K562 (cell line): Measurements from ENCODE around the gene KCP. TPM values are rescaled to one million over a fixed set of nuclear protein-coding genes. Genes with fewer than 3 reads are reported as not detected.

Experiments used
- CAMTA2 ChIP-seq: fragments of 250-450 bp; sonication (Bioruptor Pico); conservative IDR thresholded peaks from 2 replicates; pipeline ENCODE4 v1.5.1; 2022
- CREB3 ChIP-seq: fragments of 450-650 bp; conservative IDR thresholded peaks from 2 replicates; pipeline ENCODE4 v1.6.1; 2016; ENCODE audit warnings: missing genetic modification characterization, low read depth, mild to moderate bottlenecking, missing compliant biosample characterization, moderate library complexity
- FOS ChIP-seq: IDR thresholded peaks from 3 replicates; pipeline ENCODE4 v1.6.1; 2011; ENCODE audit not compliant: insufficient read length; ENCODE audit errors: extremely low read depth
- FOXA3 ChIP-seq, 2 experiments: fragments of 450-650 bp in 1 of 2; sonication (generic) in 1 of 2; formaldehyde crosslinking; IDR thresholded peaks in 1 of 2; conservative IDR thresholded peaks in 1 of 2; 2 replicates each; pipeline versions ENCODE4 v1.4.0 to v1.8.0; 2020 to 2022; ENCODE audit warnings: mild to moderate bottlenecking in 2 of 2, missing genetic modification reagents in 1 of 2
- LCOR ChIP-seq: sonication (generic); formaldehyde crosslinking; IDR thresholded peaks from 2 replicates; pipeline ENCODE4 v1.8.0; 2022; ENCODE audit warnings: mild to moderate bottlenecking, missing genetic modification reagents
- NR2C1 ChIP-seq, 2 experiments: fragments of 450-650 bp; IDR thresholded peaks; 2 replicates each; pipeline ENCODE4 v1.6.1; 2017; ENCODE audit warnings: mild to moderate bottlenecking in 2 of 2, antibody characterized with exemption in 1 of 2, inconsistent platforms in 1 of 2, missing compliant biosample characterization in 1 of 2, missing genetic modification characterization in 1 of 2
- SAFB2 ChIP-seq: fragments of 200-400 bp; formaldehyde crosslinking; IDR thresholded peaks from 2 replicates; pipeline ENCODE4 v1.6.1; 2018; ENCODE audit warnings: borderline replicate concordance, low read length, low read depth, moderate library complexity; ENCODE audit not compliant: severe bottlenecking
- SRSF3 ChIP-seq: fragments of 200-400 bp; formaldehyde crosslinking; IDR thresholded peaks from 2 replicates; pipeline ENCODE4 v1.6.1; 2016; ENCODE audit warnings: mild to moderate bottlenecking, low read length, moderate library complexity; ENCODE audit not compliant: insufficient read depth
- XRCC3 ChIP-seq: fragments of 450-650 bp; IDR thresholded peaks from 2 replicates; pipeline ENCODE4 v1.6.1; 2017; ENCODE audit warnings: mild to moderate bottlenecking, moderate library complexity
- ZNF224 ChIP-seq: sonication (generic); formaldehyde crosslinking; IDR thresholded peaks from 2 replicates; pipeline ENCODE4 v1.8.0; 2022; ENCODE audit warnings: mild to moderate bottlenecking, missing genetic modification reagents
- ZNF24 ChIP-seq: fragments of 450-650 bp; IDR thresholded peaks from 2 replicates; pipeline ENCODE4 v1.6.1; 2016
- ZNF696 ChIP-seq: fragments of 250-450 bp; sonication (Bioruptor Pico); conservative IDR thresholded peaks from 2 replicates; pipeline ENCODE4 v1.4.0; 2020; ENCODE audit warnings: mild to moderate bottlenecking, moderate library complexity
- polyA plus RNA-seq, 8 experiments: library from polyadenylated mRNA; depleted of rRNA in 4 of 8; stranded (reverse) in 5 of 8; unstranded in 3 of 8; fragments of >200 nt; fragmentation: Nextera tagmentation in 2 of 8; fragmentation: Illumina TruSeq in 1 of 8; extraction: Ambion mirVana in 2 of 8; extraction: Trizol in 1 of 8; gene quantifications; 2 replicates each; pipeline versions ENCODE4 v1.2.1 to v1.2.3, GENCODE V29; 2011 to 2014; ENCODE audit warnings: inconsistent platforms in 1 of 8, missing spikeins in 1 of 8
- total RNA-seq, 7 experiments: library from RNA; depleted of rRNA in 6 of 7; stranded (reverse); fragments of >200 nt in 6 of 7; fragmentation: Illumina TruSeq in 2 of 7; extraction: Trizol in 2 of 7; gene quantifications; 2 replicates each; pipeline versions ENCODE4 v1.2.1 to v1.2.3, GENCODE V29; 2011 to 2021; ENCODE audit warnings: low replicate concordance in 1 of 7
- TF ChIP-seq, protein P1 (sequence below): fragments of 250-450 bp; sonication (Bioruptor Pico); IDR thresholded peaks from 2 replicates; pipeline ENCODE4 v1.5.0; 2021; ENCODE audit warnings: mild to moderate bottlenecking, moderate library complexity
- TF ChIP-seq, protein P2 (sequence below): fragments of 200-800 bp; sonication (Bioruptor generic); IDR thresholded peaks from 2 replicates; pipeline ENCODE4 v1.6.1; 2016; ENCODE audit warnings: missing genetic modification characterization, missing compliant biosample characterization

KCP gene
- total and polyA plus RNA-seq, 9 of the 15 experiments (the other 6 are each of a cell fraction or from before 2014, with no cell fraction given) = 0.06 to 0.17 (median 0.12) TPM; not detected in 3

GRCh38 chr7:128830231-128831177, 80.0 kb downstream of the KCP start, which contains the start of gene FLNC (continued):
- TF ChIP-seq, protein P1, sequence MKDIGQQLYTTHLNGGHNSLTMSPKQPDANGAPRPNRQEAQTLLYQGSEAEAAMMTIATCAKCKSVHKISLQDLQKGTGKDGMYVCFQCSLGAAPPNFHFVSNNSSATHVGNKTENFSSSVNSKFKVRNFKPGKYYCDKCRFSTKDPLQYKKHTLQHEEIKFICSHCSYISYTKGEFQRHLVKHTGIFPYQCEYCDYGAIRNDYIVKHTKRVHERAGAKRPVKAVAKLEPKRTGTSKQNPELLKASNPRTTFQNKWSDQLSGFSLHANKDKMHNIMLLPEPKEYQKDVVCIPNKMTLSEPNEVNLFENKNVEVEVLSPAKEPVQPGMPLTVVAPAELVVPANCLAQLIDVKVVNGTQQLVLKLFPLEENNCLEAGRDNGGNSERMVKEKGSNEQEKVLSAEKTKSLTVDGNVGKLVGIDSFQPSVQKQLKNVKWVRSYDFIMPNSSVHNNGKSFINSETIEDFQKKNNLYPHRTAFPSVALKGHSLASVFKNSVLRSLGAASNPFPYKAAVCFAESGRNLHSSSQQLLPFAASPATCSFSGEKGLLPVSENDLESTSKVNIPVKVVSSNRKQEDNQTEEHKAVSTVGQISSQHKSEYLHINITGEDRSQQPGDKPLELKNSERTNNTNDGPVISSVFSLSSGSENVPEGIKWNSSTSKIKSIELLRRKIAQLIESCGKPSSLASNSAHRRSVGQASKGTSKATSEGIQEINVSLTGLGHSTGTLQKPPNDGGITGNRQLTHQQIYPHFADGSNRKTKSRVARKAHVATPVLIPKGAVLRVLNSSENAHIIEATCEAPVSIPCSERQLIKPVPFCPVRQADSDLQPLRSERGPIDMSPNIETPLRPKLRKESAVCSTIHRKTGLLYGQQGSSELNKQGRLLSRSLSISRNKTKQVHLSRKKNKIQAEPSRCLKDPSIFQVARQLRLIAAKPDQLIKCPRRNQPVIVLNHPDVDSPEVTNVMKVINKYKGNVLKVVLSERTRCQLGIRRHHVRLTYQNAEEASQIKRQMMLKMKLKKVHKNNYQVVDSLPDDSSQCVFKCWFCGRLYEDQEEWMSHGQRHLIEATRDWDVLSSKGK (CRISPR knock-in tag) = no peak
- 0 out of 2 replicates have a peak, but pooled peaks have one; percentile 33 for TF ChIP-seq CREB3 (tag)
- no peak for TF ChIP-seq SAFB2
- TF ChIP-seq FOS = no peak
- no peak for TF ChIP-seq NR2C1 (IDR thresholded peaks at IDR 0.05)
- TF ChIP-seq NR2C1 (tag; IDR thresholded peaks at IDR 0.05) = 0 out of 2 replicates have a peak, but pooled peaks have one; percentile 12
- TF ChIP-seq CAMTA2 (CRISPR knock-in tag) = no peak
- no peak; a peak in 1 of 4 replicates for TF ChIP-seq FOXA3 (CRISPR knock-in tag; conservative IDR thresholded peaks at IDR 0.05 in 1 of 2, IDR thresholded peaks at IDR 0.05 in 1 of 2)
- TF ChIP-seq LCOR = peak; percentile 87; the same call in 1 of the 2 replicates
- no peak for TF ChIP-seq ZNF224 (CRISPR knock-in tag)
- TF ChIP-seq SRSF3 = no peak
- TF ChIP-seq XRCC3 = no peak
- peak; percentile 7; the same call in 1 of the 2 replicates for TF ChIP-seq ZNF24
- TF ChIP-seq, protein P2, sequence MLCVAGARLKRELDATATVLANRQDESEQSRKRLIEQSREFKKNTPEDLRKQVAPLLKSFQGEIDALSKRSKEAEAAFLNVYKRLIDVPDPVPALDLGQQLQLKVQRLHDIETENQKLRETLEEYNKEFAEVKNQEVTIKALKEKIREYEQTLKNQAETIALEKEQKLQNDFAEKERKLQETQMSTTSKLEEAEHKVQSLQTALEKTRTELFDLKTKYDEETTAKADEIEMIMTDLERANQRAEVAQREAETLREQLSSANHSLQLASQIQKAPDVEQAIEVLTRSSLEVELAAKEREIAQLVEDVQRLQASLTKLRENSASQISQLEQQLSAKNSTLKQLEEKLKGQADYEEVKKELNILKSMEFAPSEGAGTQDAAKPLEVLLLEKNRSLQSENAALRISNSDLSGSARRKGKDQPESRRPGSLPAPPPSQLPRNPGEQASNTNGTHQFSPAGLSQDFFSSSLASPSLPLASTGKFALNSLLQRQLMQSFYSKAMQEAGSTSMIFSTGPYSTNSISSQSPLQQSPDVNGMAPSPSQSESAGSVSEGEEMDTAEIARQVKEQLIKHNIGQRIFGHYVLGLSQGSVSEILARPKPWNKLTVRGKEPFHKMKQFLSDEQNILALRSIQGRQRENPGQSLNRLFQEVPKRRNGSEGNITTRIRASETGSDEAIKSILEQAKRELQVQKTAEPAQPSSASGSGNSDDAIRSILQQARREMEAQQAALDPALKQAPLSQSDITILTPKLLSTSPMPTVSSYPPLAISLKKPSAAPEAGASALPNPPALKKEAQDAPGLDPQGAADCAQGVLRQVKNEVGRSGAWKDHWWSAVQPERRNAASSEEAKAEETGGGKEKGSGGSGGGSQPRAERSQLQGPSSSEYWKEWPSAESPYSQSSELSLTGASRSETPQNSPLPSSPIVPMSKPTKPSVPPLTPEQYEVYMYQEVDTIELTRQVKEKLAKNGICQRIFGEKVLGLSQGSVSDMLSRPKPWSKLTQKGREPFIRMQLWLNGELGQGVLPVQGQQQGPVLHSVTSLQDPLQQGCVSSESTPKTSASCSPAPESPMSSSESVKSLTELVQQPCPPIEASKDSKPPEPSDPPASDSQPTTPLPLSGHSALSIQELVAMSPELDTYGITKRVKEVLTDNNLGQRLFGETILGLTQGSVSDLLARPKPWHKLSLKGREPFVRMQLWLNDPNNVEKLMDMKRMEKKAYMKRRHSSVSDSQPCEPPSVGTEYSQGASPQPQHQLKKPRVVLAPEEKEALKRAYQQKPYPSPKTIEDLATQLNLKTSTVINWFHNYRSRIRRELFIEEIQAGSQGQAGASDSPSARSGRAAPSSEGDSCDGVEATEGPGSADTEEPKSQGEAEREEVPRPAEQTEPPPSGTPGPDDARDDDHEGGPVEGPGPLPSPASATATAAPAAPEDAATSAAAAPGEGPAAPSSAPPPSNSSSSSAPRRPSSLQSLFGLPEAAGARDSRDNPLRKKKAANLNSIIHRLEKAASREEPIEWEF (CRISPR knock-in tag) = peak; percentile 25; the same call in 1 of the 2 replicates
- TF ChIP-seq ZNF696 = no peak
